K562 (cell line): ENCODE measurements around the gene GATB. TPM values are rescaled to one million over a fixed set of nuclear protein-coding genes. Genes with fewer than 3 reads are reported as not detected.

Experiments used
- ATAC-seq: fragments of 200-7000 bp; cut with Tn5 transposase; 3 replicates; pipeline ENCODE4 v1.9.1; 2020; ENCODE audit warnings: moderate library complexity
- BruUV-seq: library from RNA; stranded (reverse); fragments of 400-500 nt; replicated peaks from 2 replicates; lab custom pipeline; 2021; lab: Mats Ljungman, UMichigan
- CTCF ChIA-PET: fragments of 300-600 bp; formaldehyde crosslinking; extraction: SDS; loops from one replicate; lab custom pipeline; 2021; ENCODE audit warnings: low intra/inter-chr PET ratio; lab: Yijun Ruan, JAX
- POLR2A ChIA-PET: fragments of 300-600, 350-650 bp; sonication (Branson Sonifier 250); formaldehyde crosslinking; extraction: SDS; loops from one replicate; lab custom pipeline; 2021; ENCODE audit warnings: antibody characterized with exemption, inconsistent platforms; lab: Yijun Ruan, JAX
- DNase-seq, 4 experiments: peaks; one replicate each; pipeline versions ENCODE4 v3.0.0 to v3.0.0-alpha.2; 2011 to 2018; ENCODE audit warnings: low spot score in 3 of 4, mixed read lengths in 3 of 4; ENCODE audit errors: extremely low read depth in 1 of 4
- FAIRE-seq: peaks from 2 replicates; lab custom pipeline; 2011; peaks lifted over from hg19 to GRCh38; lab: Jason Lieb, UNC
- H2AFZ ChIP-seq: 2 replicates; pipeline ENCODE4 v1.6.0; 2011; ENCODE audit warnings: low read depth, low read length, control low read depth, inconsistent platforms
- H3K27ac ChIP-seq: fragments of 200-600 bp; 3 replicates; pipeline ENCODE4 v1.8.0; 2011; ENCODE audit warnings: low read depth, mild to moderate bottlenecking, control low read depth, inconsistent platforms, low read length, moderate library complexity, mixed read lengths; ENCODE audit errors: extremely low read depth
- H3K27me3 ChIP-seq, 2 experiments: fragments of 300-600 bp in 1 of 2; 2 replicates in 1 of 2; 3 replicates in 1 of 2; pipeline versions ENCODE4 v1.6.0 to v1.8.0; 2011; ENCODE audit warnings: inconsistent platforms in 2 of 2, low read length in 2 of 2, mild to moderate bottlenecking in 1 of 2, mixed read lengths in 1 of 2, moderate library complexity in 1 of 2; ENCODE audit not compliant: control insufficient read depth in 2 of 2, insufficient read depth in 2 of 2
- H3K36me3 ChIP-seq: fragments of 300-600 bp; 3 replicates; pipeline ENCODE4 v1.8.0; 2011; ENCODE audit warnings: mild to moderate bottlenecking, low read length, inconsistent platforms; ENCODE audit not compliant: control insufficient read depth, insufficient read depth
- H3K4me1 ChIP-seq, 2 experiments: fragments of 200-600 bp in 1 of 2; replicated peaks in 1 of 2; 2 replicates in 1 of 2; 3 replicates in 1 of 2; pipeline versions ENCODE4 v1.5.1 to v1.8.0; 2011; ENCODE audit warnings: inconsistent platforms in 2 of 2, low read length in 2 of 2, mild to moderate bottlenecking in 1 of 2, mixed read lengths in 1 of 2, moderate library complexity in 1 of 2; ENCODE audit not compliant: control insufficient read depth in 2 of 2, insufficient read depth in 2 of 2
- H3K4me2 ChIP-seq: 2 replicates; pipeline ENCODE4 v1.6.1; 2011; ENCODE audit warnings: low read length, control low read depth, inconsistent platforms, mixed read lengths; ENCODE audit not compliant: insufficient read depth
- H3K4me3 ChIP-seq: fragments of 200-600 bp; sonication (generic), shearing (Covaris generic); 2 replicates; pipeline ENCODE4 v1.5.1; 2016; ENCODE audit warnings: control low read depth, inconsistent platforms
- H3K79me2 ChIP-seq: fragments of 200-600 bp; 3 replicates; pipeline ENCODE4 v1.8.0; 2011; ENCODE audit warnings: low read length, inconsistent platforms; ENCODE audit not compliant: control insufficient read depth, insufficient read depth
- H3K9ac ChIP-seq, 2 experiments: 2 replicates each; pipeline versions ENCODE4 v1.6.0 to v1.6.1; 2011; ENCODE audit warnings: low read depth in 2 of 2, low read length in 2 of 2, control low read depth in 1 of 2, inconsistent platforms in 1 of 2, mild to moderate bottlenecking in 1 of 2, mixed read lengths in 1 of 2; ENCODE audit not compliant: insufficient read depth in 1 of 2
- H3K9me1 ChIP-seq: one replicate; pipeline ENCODE4 v1.6.0; 2011; ENCODE audit warnings: inconsistent platforms, mild to moderate bottlenecking, low read length, moderate library complexity; ENCODE audit not compliant: control insufficient read depth, insufficient read depth
- H3K9me3 ChIP-seq: replicated peaks from 2 replicates; pipeline ENCODE4 v1.5.1; 2011; ENCODE audit warnings: low read depth, low read length, inconsistent platforms; ENCODE audit not compliant: control insufficient read depth, insufficient read depth
- H4K20me1 ChIP-seq: replicated peaks from 2 replicates; pipeline ENCODE4 v1.6.1; 2011; ENCODE audit warnings: low read length, inconsistent platforms, mixed read lengths; ENCODE audit not compliant: control insufficient read depth, insufficient read depth
- ADNP ChIP-seq: fragments of 200-800 bp; sonication (Bioruptor generic); IDR thresholded peaks from 2 replicates; pipeline ENCODE4 v1.6.1; 2016; ENCODE audit warnings: missing genetic modification characterization, missing compliant biosample characterization
- CBX1 ChIP-seq: sonication (generic); IDR thresholded peaks from 2 replicates; pipeline ENCODE4 v1.6.1; 2016; ENCODE audit warnings: antibody characterized with exemption, low read depth, mild to moderate bottlenecking
- CSDE1 ChIP-seq, 2 experiments: fragments of 450-650 bp; IDR thresholded peaks; 2 replicates each; pipeline ENCODE4 v1.6.1; 2016; ENCODE audit warnings: mild to moderate bottlenecking in 1 of 2
- ETV5 ChIP-seq: sonication (generic); formaldehyde crosslinking; IDR thresholded peaks from 2 replicates; pipeline ENCODE4 v1.4.0; 2020; ENCODE audit warnings: low read depth, mild to moderate bottlenecking, missing genetic modification reagents
- HMG20B ChIP-seq: fragments of 250-450 bp; sonication (Bioruptor Pico); IDR thresholded peaks from 2 replicates; pipeline ENCODE4 v1.5.0; 2021; ENCODE audit warnings: mild to moderate bottlenecking
- IRF2 ChIP-seq: sonication (generic); formaldehyde crosslinking; IDR thresholded peaks from 2 replicates; pipeline ENCODE4 v1.8.1; 2022; ENCODE audit warnings: mild to moderate bottlenecking, missing genetic modification reagents
- PTRF ChIP-seq: fragments of 450-650 bp; IDR thresholded peaks from 2 replicates; pipeline ENCODE4 v1.6.1; 2016; ENCODE audit warnings: mild to moderate bottlenecking, missing genetic modification characterization, missing compliant biosample characterization
- TBL1XR1 ChIP-seq, 2 experiments: IDR thresholded peaks; 2 replicates each; pipeline ENCODE4 v1.6.1; 2012; ENCODE audit warnings: improper control_type of control experiment in 2 of 2, low read length in 2 of 2, mild to moderate bottlenecking in 1 of 2
- TRIM28 ChIP-seq: fragments of 450-650 bp; IDR thresholded peaks from 2 replicates; pipeline ENCODE4 v1.6.1; 2017
- WHSC1 ChIP-seq: IDR thresholded peaks from one replicate; pipeline ENCODE4 v1.6.1; 2012; ENCODE audit warnings: low read length, control low read depth, inconsistent platforms
- ZBTB9 ChIP-seq: fragments of 450-650 bp; formaldehyde crosslinking; IDR thresholded peaks from 2 replicates; pipeline ENCODE4 v1.4.0; 2020; ENCODE audit warnings: mild to moderate bottlenecking, moderate library complexity
- ZEB2 ChIP-seq: fragments of 450-650 bp; IDR thresholded peaks from 2 replicates; pipeline ENCODE4 v1.6.1; 2016
- ZNF780A ChIP-seq: fragments of 250-450 bp; sonication (Bioruptor Pico); IDR thresholded peaks from 2 replicates; pipeline ENCODE4 v1.5.0; 2021; ENCODE audit warnings: mild to moderate bottlenecking
- WGBS: fragments of 100-300 bp; shearing (Covaris generic); methylation state at CpG from one replicate; pipeline ENCODE4 v1.1.6; 2016; ENCODE audit warnings: low coverage, mixed read lengths; ENCODE audit not compliant: insufficient coverage; ENCODE audit errors: missing lambda C conversion rate; 5-methylcytosine and 5-hydroxymethylcytosine counted together
- in situ Hi-C: fragments of 300-500 bp; cut with MboI; formaldehyde crosslinking; loops from 4 replicates; pipeline ENCODE4 v1.15.0; 2018; ENCODE audit warnings: inconsistent platforms, mixed read lengths
- intact Hi-C: fragments of 100-400 bp; cut with micrococcal nuclease; formaldehyde crosslinking; loops from 2 replicates; pipeline ENCODE4 v1.14.2; 2022
- polyA plus RNA-seq, 8 experiments: library from polyadenylated mRNA; depleted of rRNA in 4 of 8; stranded (reverse) in 5 of 8; unstranded in 3 of 8; fragments of >200 nt; fragmentation: Nextera tagmentation in 2 of 8; fragmentation: Illumina TruSeq in 1 of 8; extraction: Ambion mirVana in 2 of 8; extraction: Trizol in 1 of 8; gene quantifications; 2 replicates each; pipeline versions ENCODE4 v1.2.1 to v1.2.3, GENCODE V29; 2011 to 2014; ENCODE audit warnings: inconsistent platforms in 1 of 8, missing spikeins in 1 of 8
- total RNA-seq, 7 experiments: library from RNA; depleted of rRNA in 6 of 7; stranded (reverse); fragments of >200 nt in 6 of 7; fragmentation: Illumina TruSeq in 2 of 7; extraction: Trizol in 2 of 7; gene quantifications; 2 replicates each; pipeline versions ENCODE4 v1.2.1 to v1.2.3, GENCODE V29; 2011 to 2021; ENCODE audit warnings: low replicate concordance in 1 of 7

The GATB gene
- total and polyA plus RNA-seq, 9 of the 15 experiments (the other 6 are each of a cell fraction or from before 2014, with no cell fraction given), result 15.3 to 31.8 (median 26.2) TPM

- intact Hi-C loops (no loop called here), in situ Hi-C loops (no loop called here)
- BruUV-seq, result no TSS peak
- Histone ChIP-seq H3K79me2 (no peaks in the 10 kb centered on the region), H3K36me3 (no peaks in the 10 kb centered on the region), H2AFZ (no peak overlapping the region), H3K9ac (no peak overlapping the region), H3K27ac (no peak overlapping the region), H3K9me3 (no peaks in the 10 kb centered on the region), H3K4me1 (0 out of 5 replicates have a peak, but pooled peaks cover 0 to under 1% of the 10 kb centered on the region in 2 experiments), H3K4me2 (no peak overlapping the region), H3K4me3 (no peak overlapping the region), H3K27me3 (peaks cover 20 to 31% of the 10 kb centered on the region in 2 experiments; a peak in 4 of 5 replicates), H3K9me1 (no peaks in the 10 kb centered on the region), H4K20me1 (no peaks in the 10 kb centered on the region)
- DNase-seq (no peak), FAIRE-seq (no peak), ATAC-seq (no peak)
- POLR2A ChIA-PET, result interaction anchor here (0.6 kb wide), 1 partner anchor 13 kb away, joined by 3 read pairs; no protein-coding TSS in a partner anchor
- no peak for TF ChIP-seq HMG20B
- no peak for TF ChIP-seq ZEB2
- TF ChIP-seq PTRF (tag), result no peak
- no peak for TF ChIP-seq ZNF780A (CRISPR knock-in tag)
- CTCF ChIA-PET, result no interaction called here
- 29% methylated on average over 9 of the region's 9 CpGs for WGBS
Observed at GRCh38 chr4:151665785-151666127, 95.1 kb downstream of the GATB start.

- Histone ChIP-seq H3K9me1 (no peaks in the 10 kb centered on the region), H2AFZ (no peak overlapping the region), H3K27ac (no peak overlapping the region), H3K9ac (no peak overlapping the region), H4K20me1 (no peaks in the 10 kb centered on the region), H3K79me2 (no peaks in the 10 kb centered on the region), H3K9me3 (no peaks in the 10 kb centered on the region), H3K4me2 (no peak overlapping the region), H3K36me3 (no peaks in the 10 kb centered on the region), H3K4me1 (no peaks in the 10 kb centered on the region), H3K27me3 (peaks cover 20 to 34% of the 10 kb centered on the region in 2 experiments; a peak in 4 of 5 replicates), H3K4me3 (no peak overlapping the region)
- ChIA-PET POLR2A (no interaction called here), CTCF (no interaction called here)
- ATAC-seq, result no peak
- intact Hi-C loops (no loop called here), in situ Hi-C loops (no loop called here)
- BruUV-seq, result no TSS peak
- no peak for DNase-seq
- FAIRE-seq, result no peak
- WGBS, result 4% methylated on average over 12 of the region's 12 CpGs
- TF ChIP-seq TRIM28 (no peak), WHSC1 (no peak), CBX1 (no peak), IRF2 (CRISPR knock-in tag) (no peak), CSDE1 (IDR thresholded peaks at IDR 0.05) (no peak), ZBTB9 (no peak), TBL1XR1 (IDR thresholded peaks at IDR 0.05; ENCODE audit: low read length in 2 of 2) (no peak), ETV5 (CRISPR knock-in tag) (no peak), ADNP (tag) (no peak)
Observed at GRCh38 chr4:151665022-151665784, 95.6 kb downstream of the GATB start.
